PC-9 (cell line): ENCODE results near the gene NASP. TPM values are rescaled to one million over a fixed set of nuclear protein-coding genes. Genes with fewer than 3 reads are reported as not detected.

Experiments
- BruUV-seq: library from RNA; stranded (reverse); fragments of 400-500 nt; replicated peaks from 2 replicates; lab custom pipeline; 2021; lab: Mats Ljungman, UMichigan
- CTCF ChIA-PET: fragments of 300-600 bp; sonication (Branson Sonifier 250); formaldehyde crosslinking; loops from one replicate; lab custom pipeline; 2022; ENCODE audit warnings: antibody characterized with exemption; lab: Charles Lee
- POLR2A ChIA-PET: fragments of 300-600 bp; sonication (Branson Sonifier 250); formaldehyde crosslinking; loops from one replicate; lab custom pipeline; 2022; ENCODE audit warnings: antibody characterized with exemption; ENCODE audit not compliant: unreplicated experiment; lab: Charles Lee
- DNase-seq, 2 experiments: peaks; one replicate each; pipeline versions ENCODE4 v3.0.0 to v3.0.0-alpha.2; 2015 to 2022; ENCODE audit warnings: mixed read lengths in 1 of 2
- H2AFZ ChIP-seq: fragments of 200-600 bp; sonication (generic); 2 replicates; pipeline ENCODE4 v1.8.1; 2017; ENCODE audit warnings: antibody characterized with exemption
- H3F3A ChIP-seq: fragments of 200-600 bp; sonication (generic); 2 replicates; pipeline ENCODE4 v1.8.1; 2017; ENCODE audit warnings: antibody characterized with exemption, mild to moderate bottlenecking, low read depth; ENCODE audit not compliant: insufficient read depth
- H3K27ac ChIP-seq: fragments of 200-600 bp; sonication (generic); 2 replicates; pipeline ENCODE4 v1.6.1; 2016; ENCODE audit warnings: mixed run types
- H3K27me3 ChIP-seq: fragments of 200-600 bp; sonication (generic); 2 replicates; pipeline ENCODE4 v1.6.1; 2016; ENCODE audit warnings: low read depth, mixed run types; ENCODE audit not compliant: insufficient read depth
- H3K36me3 ChIP-seq: fragments of 200-600 bp; sonication (generic); 2 replicates; pipeline ENCODE4 v1.6.1; 2016; ENCODE audit warnings: low read depth, mixed run types
- H3K4me1 ChIP-seq: fragments of 200-600 bp; sonication (generic); replicated peaks from 2 replicates; pipeline ENCODE4 v1.6.1; 2016; ENCODE audit warnings: mixed run types; ENCODE audit not compliant: insufficient read depth
- H3K4me2 ChIP-seq: fragments of 200-600 bp; sonication (generic); 2 replicates; pipeline ENCODE4 v1.6.1; 2017; ENCODE audit warnings: mixed run types
- H3K4me3 ChIP-seq: fragments of 200-600 bp; sonication (generic); 2 replicates; pipeline ENCODE4 v1.6.1; 2016; ENCODE audit warnings: mixed run types
- H3K79me2 ChIP-seq: fragments of 200-600 bp; sonication (generic); 2 replicates; pipeline ENCODE4 v1.6.1; 2017; ENCODE audit warnings: low read depth, mixed run types
- H3K9me2 ChIP-seq: fragments of 200-600 bp; sonication (generic); 2 replicates; pipeline ENCODE4 v1.8.1; 2017; ENCODE audit warnings: mild to moderate bottlenecking; ENCODE audit not compliant: insufficient read depth
- H3K9me3 ChIP-seq: fragments of 200-600 bp; sonication (generic); 2 replicates; pipeline ENCODE4 v1.8.1; 2016; ENCODE audit warnings: low read depth; ENCODE audit not compliant: insufficient read depth
- H4K20me1 ChIP-seq: fragments of 200-600 bp; sonication (generic); 2 replicates; pipeline ENCODE4 v1.8.1; 2017; ENCODE audit not compliant: insufficient read depth
- CTCF ChIP-seq: fragments of 200-600 bp; sonication (generic); conservative IDR thresholded peaks from 2 replicates; pipeline ENCODE4 v1.6.1; 2017; ENCODE audit warnings: mixed run types, antibody characterized with exemption, mild to moderate bottlenecking, moderate library complexity
- EZH2 ChIP-seq: fragments of 200-600 bp; sonication (generic); IDR thresholded peaks from 2 replicates; pipeline ENCODE4 v1.8.0; 2017; ENCODE audit warnings: antibody characterized with exemption, low read depth
- intact Hi-C: fragments of 100-400 bp; cut with micrococcal nuclease; formaldehyde crosslinking; loops from one replicate; pipeline ENCODE4 v1.10.0; 2022; ENCODE audit not compliant: unreplicated experiment
- total RNA-seq: library from RNA; stranded (reverse); gene quantifications from 2 replicates; pipeline ENCODE4 v1.2.3, GENCODE V29; 2021

NASP gene
- total RNA-seq, 1 experiment from 2014 or later = 221 TPM

DNA sequence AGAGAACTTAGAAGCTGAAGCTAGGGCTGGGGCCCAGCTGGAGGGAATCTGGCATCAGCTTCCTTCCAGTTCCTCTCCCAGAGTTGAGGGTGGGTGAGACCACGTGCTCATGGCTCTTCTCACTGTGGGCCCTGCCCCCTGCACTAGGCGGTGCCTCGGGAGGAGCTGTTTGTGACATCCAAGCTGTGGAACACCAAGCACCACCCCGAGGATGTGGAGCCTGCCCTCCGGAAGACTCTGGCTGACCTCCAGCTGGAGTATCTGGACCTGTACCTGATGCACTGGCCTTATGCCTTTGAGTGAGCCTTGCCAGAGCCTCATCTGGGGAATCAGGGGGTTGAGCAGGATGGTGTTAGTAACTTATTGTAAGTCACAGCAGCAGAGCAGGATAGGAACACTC lies 17.1 kb upstream of the NASP start:
- no peaks in the 10 kb centered on the region for H3K9me3 ChIP-seq
- H3K4me1 ChIP-seq = no peaks in the 10 kb centered on the region
- no peak overlapping the region for H3K27ac ChIP-seq
- H3K4me2 ChIP-seq = no peak overlapping the region
- no peak for TF ChIP-seq CTCF
- no peak for TF ChIP-seq EZH2
- BruUV-seq = no TSS peak
- H3K4me3 ChIP-seq = no peak overlapping the region
- ChIA-PET POLR2A (interaction anchor here (1.1 kb wide), 1 partner anchor 45 kb away, joined by 4 read pairs; the partner anchor contains the start of gene PRDX1), CTCF (no interaction called here)
- H3K79me2 ChIP-seq = no peaks in the 10 kb centered on the region
- peaks cover 6% of the 10 kb centered on the region for H3K36me3 ChIP-seq
- H4K20me1 ChIP-seq = 0 out of 2 replicates have a peak, but pooled peaks cover 4% of the 10 kb centered on the region
- no peak overlapping the region for H2AFZ ChIP-seq
- DNase-seq = no peak
- no peaks in the 10 kb centered on the region for H3K9me2 ChIP-seq
- intact Hi-C loops = no loop called here
- H3F3A ChIP-seq = peaks cover 19% of the 10 kb centered on the region; the same call in 1 of the 2 replicates
- H3K27me3 ChIP-seq = no peaks in the 10 kb centered on the region

DNA sequence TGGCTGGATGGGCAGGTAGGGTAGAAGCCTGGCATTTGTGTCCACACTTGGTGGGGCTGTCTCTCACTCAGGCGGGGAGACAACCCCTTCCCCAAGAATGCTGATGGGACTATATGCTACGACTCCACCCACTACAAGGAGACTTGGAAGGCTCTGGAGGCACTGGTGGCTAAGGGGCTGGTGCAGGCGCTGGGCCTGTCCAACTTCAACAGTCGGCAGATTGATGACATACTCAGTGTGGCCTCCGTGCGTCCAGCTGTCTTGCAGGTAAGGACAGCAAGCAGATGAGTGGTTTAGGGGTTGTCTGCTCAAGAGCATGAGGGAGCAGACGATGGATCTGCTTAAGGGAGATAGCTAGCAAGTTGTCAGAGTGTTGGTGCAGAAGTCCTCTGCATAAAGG lies 15.9 kb upstream of the NASP start:
- H3K9me2 ChIP-seq = no peaks in the 10 kb centered on the region
- H3K36me3 ChIP-seq = peaks cover 6% of the 10 kb centered on the region
- POLR2A ChIA-PET = interaction anchor here (0.5 to 1.2 kb wide), 4 partner anchors 9 to 68 kb away, joined by 3 to 6 read pairs (median 4); partner anchors contain the start of genes MMACHC and PRDX1
- peaks cover 19% of the 10 kb centered on the region; the same call in 1 of the 2 replicates for H3F3A ChIP-seq
- no peak overlapping the region for H3K4me3 ChIP-seq
- no peaks in the 10 kb centered on the region for H3K4me1 ChIP-seq
- no peak overlapping the region for H3K4me2 ChIP-seq
- TF ChIP-seq EZH2 = no peak
- TF ChIP-seq CTCF = no peak
- no peaks in the 10 kb centered on the region for H3K9me3 ChIP-seq
- CTCF ChIA-PET = interaction anchor here (0.7 kb wide), 1 partner anchor 56 kb away, joined by 3 read pairs; no protein-coding TSS in a partner anchor
- H3K79me2 ChIP-seq = no peaks in the 10 kb centered on the region
- intact Hi-C loops = no loop called here
- BruUV-seq = no TSS peak
- no peaks in the 10 kb centered on the region for H3K27me3 ChIP-seq
- H3K27ac ChIP-seq = no peak overlapping the region
- H2AFZ ChIP-seq = no peak overlapping the region
- DNase-seq = no peak
- H4K20me1 ChIP-seq = 0 out of 2 replicates have a peak, but pooled peaks cover 4% of the 10 kb centered on the region

- Histone ChIP-seq H3K4me2 (no peak overlapping the region), H3K27me3 (no peaks in the 10 kb centered on the region), H3F3A (peaks cover 21% of the 10 kb centered on the region; the same call in 1 of the 2 replicates), H3K79me2 (no peaks in the 10 kb centered on the region), H3K9me2 (no peaks in the 10 kb centered on the region), H4K20me1 (0 out of 2 replicates have a peak, but pooled peaks cover 4% of the 10 kb centered on the region), H3K36me3 (peaks cover 6% of the 10 kb centered on the region), H2AFZ (no peak overlapping the region), H3K27ac (no peak overlapping the region), H3K4me3 (no peak overlapping the region), H3K9me3 (no peaks in the 10 kb centered on the region), H3K4me1 (no peaks in the 10 kb centered on the region)
- ChIA-PET CTCF (interaction anchor here (0.7 kb wide), 1 partner anchor 56 kb away, joined by 3 read pairs; no protein-coding TSS in a partner anchor), POLR2A (interaction anchor here (0.5 to 1.2 kb wide), 7 partner anchors 9 to 555 kb away, joined by 3 to 6 read pairs (median 4); partner anchors contain the start of genes MMACHC and PRDX1)
- DNase-seq = peak in 1 of 2 experiments; percentile 22
- BruUV-seq = no TSS peak
- intact Hi-C loops = no loop called here
- TF ChIP-seq CTCF = no peak
- no peak for TF ChIP-seq EZH2
These were observed 15.4 kb upstream of the NASP start for GRCh38 chr1:45568421-45568820.
